ENCODE results near the gene MYO1A.
"Not testable (repeated sequence)": the region's sequence is repeated elsewhere in the genome, so short reads cannot be mapped to it uniquely, and the experiment has no call there.

Gene MYO1A

GRCh38 chr12:57087010-57087690 is 37.2 kb upstream of the MYO1A start:
- DNase-seq: peak; percentile 74 to 88 (median 82)

- peak in 1 of 4 experiments; percentile 26 for DNase-seq
Observed at GRCh38 chr12:57086493-57087009, 36.6 kb upstream of the MYO1A start.

GRCh38 chr12:57085999-57086492 is 36.1 kb upstream of the MYO1A start:
- DNase-seq: no peak

- DNase-seq: no peak
Observed at GRCh38 chr12:57080855-57081254, 30.9 kb upstream of the MYO1A start.

- DNase-seq: no peak
Observed at GRCh38 chr12:57079821-57080220, 29.9 kb upstream of the MYO1A start.

- peak; percentile 73 to 88 (median 84) for DNase-seq
Observed at GRCh38 chr12:57078519-57079404, 28.8 kb upstream of the MYO1A start, which contains the start of gene NEMP1. Gene NEMP1 (minus strand): TSS chr12:57078791. CDS start chr12:57078745, 46 bp downstream.

- DNase-seq: not testable (repeated sequence)
Observed at GRCh38 chr12:57073566-57074450, 23.9 kb upstream of the MYO1A start.

- no peak for DNase-seq
Observed at GRCh38 chr12:57072661-57073060, 22.7 kb upstream of the MYO1A start.

- DNase-seq: peak in 1 of 4 experiments; percentile 24
Observed at GRCh38 chr12:57069523-57069922, 19.6 kb upstream of the MYO1A start.

- no peak for DNase-seq
Observed at GRCh38 chr12:57066245-57066644, 16.3 kb upstream of the MYO1A start.

GRCh38 chr12:57063991-57064685 is 14.2 kb upstream of the MYO1A start:
- DNase-seq: peak in 1 of 4 experiments; percentile 8

- DNase-seq: no peak
Observed at GRCh38 chr12:57058454-57058853, 8.5 kb upstream of the MYO1A start.

GRCh38 chr12:57057067-57057751 is 7.3 kb upstream of the MYO1A start:
- DNase-seq: no peak

GRCh38 chr12:57055824-57056223 is 5.9 kb upstream of the MYO1A start:
- no peak for DNase-seq

GRCh38 chr12:57053901-57054300 is 4.0 kb upstream of the MYO1A start:
- not testable (repeated sequence) for DNase-seq

GRCh38 chr12:57053146-57053545 is 3.2 kb upstream of the MYO1A start:
- not testable (repeated sequence) for DNase-seq

- no peak for DNase-seq
Observed at GRCh38 chr12:57051011-57051410, 1.1 kb upstream of the MYO1A start.

- DNase-seq: no peak
Observed at GRCh38 chr12:57049119-57049446, 846 bp downstream of the MYO1A start.

GRCh38 chr12:57048423-57049118 is 1.4 kb downstream of the MYO1A start:
- no peak for DNase-seq

- DNase-seq: no peak
Observed at GRCh38 chr12:57047981-57048380, 1.9 kb downstream of the MYO1A start.
